Upper lobe of right lung (tissue), 1 donor: ENCODE data around the gene IPPK. TPM values are rescaled to one million over a fixed set of nuclear protein-coding genes. Genes with fewer than 3 reads are reported as not detected.

Experiments
- ATAC-seq: fragments of 200-7000 bp; cut with Tn5 transposase; one replicate; pipeline ENCODE4 v1.9.1; 2020; ENCODE audit warnings: mild to moderate bottlenecking, moderate library complexity
- DNase-seq: peaks from one replicate; pipeline ENCODE4 v3.0.0-alpha.2; 2020
- H3K27ac ChIP-seq: fragments of 200-600 bp; one replicate; pipeline ENCODE4 v1.8.0; 2022
- H3K27me3 ChIP-seq: fragments of 200-600 bp; one replicate; pipeline ENCODE4 v1.8.0; 2022; ENCODE audit warnings: mild to moderate bottlenecking
- H3K36me3 ChIP-seq: fragments of 200-600 bp; one replicate; pipeline ENCODE4 v1.8.0; 2022
- H3K4me1 ChIP-seq: fragments of 200-600 bp; one replicate; pipeline ENCODE4 v1.8.0; 2022
- H3K4me3 ChIP-seq: fragments of 200-600 bp; one replicate; pipeline ENCODE4 v1.8.0; 2022; ENCODE audit warnings: mild to moderate bottlenecking
- H3K9me3 ChIP-seq: fragments of 200-600 bp; one replicate; pipeline ENCODE4 v1.8.0; 2022
- CTCF ChIP-seq: fragments of 200-600 bp; IDR thresholded peaks from one replicate; pipeline ENCODE4 v1.8.0; 2022; ENCODE audit warnings: antibody characterized with exemption
- intact Hi-C: fragments of 100-400 bp; cut with DNase I; formaldehyde crosslinking; loops from one replicate; pipeline ENCODE4 v1.11.0; 2022
- total RNA-seq: library from RNA; stranded (reverse); fragmentation: NEBNext Ultra II Directional; extraction: Animal tissue kit (Norgen Biotek cat#: 25700); gene quantifications from one replicate; pipeline ENCODE4 v1.2.1, GENCODE V29; 2021
- donor health status: DM: no; HTN: yes; CAD: no; lungs with severe emphysema.

Gene IPPK
- total RNA-seq, 1 donor from 2014 or later = 9.6 TPM

GRCh38 chr9:92614763-92615461 lies 55.0 kb downstream of the IPPK start:
- Histone ChIP-seq H3K4me3 (no peak overlapping the region), H3K4me1 (no peaks in the 10 kb centered on the region), H3K27me3 (no peaks in the 10 kb centered on the region), H3K36me3 (peaks cover 60% of the 10 kb centered on the region), H3K27ac (peak overlapping the region; percentile 26), H3K9me3 (no peaks in the 10 kb centered on the region)
- no peak for TF ChIP-seq CTCF
- intact Hi-C loops = no loop called here
- DNase-seq (no peak), ATAC-seq (no peak)

GRCh38 chr9:92614123-92614510 lies 55.8 kb downstream of the IPPK start:
- Histone ChIP-seq H3K27ac (peak overlapping the region; percentile 26), H3K36me3 (peaks cover 55% of the 10 kb centered on the region), H3K27me3 (no peaks in the 10 kb centered on the region), H3K4me1 (peaks cover 2% of the 10 kb centered on the region), H3K4me3 (no peak overlapping the region), H3K9me3 (no peaks in the 10 kb centered on the region)
- TF ChIP-seq CTCF = no peak
- intact Hi-C loops = no loop called here
- no peak for DNase-seq
- ATAC-seq = no peak

- DNase-seq (no peak), ATAC-seq (no peak)
- H3K4me3 ChIP-seq = no peak overlapping the region
- intact Hi-C loops = no loop called here
- no peaks in the 10 kb centered on the region for H3K9me3 ChIP-seq
- no peak for TF ChIP-seq CTCF
- peaks cover 52% of the 10 kb centered on the region for H3K36me3 ChIP-seq
- no peaks in the 10 kb centered on the region for H3K27me3 ChIP-seq
- H3K4me1 ChIP-seq = peaks cover 8% of the 10 kb centered on the region
- no peak overlapping the region for H3K27ac ChIP-seq
Measured at GRCh38 chr9:92613268-92614122, 56.4 kb downstream of the IPPK start.

GRCh38 chr9:92612816-92613215 lies 57.1 kb downstream of the IPPK start:
- ATAC-seq (no peak), DNase-seq (no peak)
- TF ChIP-seq CTCF = no peak
- H3K9me3 ChIP-seq = no peaks in the 10 kb centered on the region
- H3K27ac ChIP-seq = no peak overlapping the region
- peaks cover 46% of the 10 kb centered on the region for H3K36me3 ChIP-seq
- no peak overlapping the region for H3K4me3 ChIP-seq
- H3K27me3 ChIP-seq = no peaks in the 10 kb centered on the region
- peaks cover 8% of the 10 kb centered on the region for H3K4me1 ChIP-seq
- intact Hi-C loops = no loop called here

GRCh38 chr9:92612292-92612691 lies 57.6 kb downstream of the IPPK start:
- peaks cover 40% of the 10 kb centered on the region for H3K36me3 ChIP-seq
- no peaks in the 10 kb centered on the region for H3K9me3 ChIP-seq
- peaks cover 8% of the 10 kb centered on the region for H3K4me1 ChIP-seq
- H3K27ac ChIP-seq = no peak overlapping the region
- no peak overlapping the region for H3K4me3 ChIP-seq
- H3K27me3 ChIP-seq = no peaks in the 10 kb centered on the region
- DNase-seq = no peak
- intact Hi-C loops = no loop called here
- TF ChIP-seq CTCF = no peak
- no peak for ATAC-seq
